GM21526 (cell line): Measurements from ENCODE around the gene TANK.
"Not testable (repeated sequence)": the region's sequence is repeated elsewhere in the genome, so short reads cannot be mapped to it uniquely, and the experiment has no call there.

Experiments
- ATAC-seq: cut with Tn5 transposase; IDR thresholded peaks from one replicate; pipeline ENCODE4 v1.9.1; 2021; ENCODE audit warnings: moderate library complexity; ENCODE audit not compliant: unreplicated experiment, low FRiP score

The TANK gene

GRCh38 chr2:161132384-161132783 is 27.8 kb upstream of the TANK start:
- not testable (repeated sequence) for ATAC-seq

- no peak for ATAC-seq
Observed at GRCh38 chr2:161133366-161133765, 26.9 kb upstream of the TANK start.

GRCh38 chr2:161134547-161135518 is 25.4 kb upstream of the TANK start:
- ATAC-seq = no peak

DNA sequence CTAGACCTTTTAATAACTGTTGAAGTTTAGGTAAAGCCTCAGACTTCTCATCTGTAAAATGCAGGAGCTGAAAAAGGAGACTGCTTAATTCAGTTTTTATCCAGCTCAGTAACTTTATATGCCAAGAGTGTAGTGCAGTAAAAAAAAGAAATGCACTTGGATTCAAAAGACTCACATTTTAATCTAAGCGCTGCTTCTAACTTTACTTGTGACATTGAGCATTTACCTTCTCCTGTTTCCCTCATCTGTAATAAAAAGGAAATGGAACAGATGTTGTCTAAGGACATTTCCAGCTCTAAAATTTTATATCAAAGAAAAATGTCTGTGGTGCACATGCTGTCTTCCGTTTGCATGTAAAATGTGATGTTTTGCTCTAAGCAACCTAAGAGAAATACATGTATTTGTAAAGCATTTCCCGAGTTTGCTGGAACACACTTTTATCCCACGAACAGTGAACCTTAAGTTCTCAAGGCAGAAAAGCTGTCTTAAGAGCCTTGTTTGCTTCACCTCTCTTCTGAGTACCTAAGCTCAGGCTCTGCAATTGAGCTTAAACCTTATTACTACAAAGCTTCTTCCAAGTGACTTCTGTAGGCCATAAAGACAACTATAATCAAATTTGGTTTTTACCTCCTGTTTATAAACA is 24.2 kb upstream of the TANK start:
- no peak for ATAC-seq

- ATAC-seq = peak; percentile 82
Observed at GRCh38 chr2:161136696-161137324, 23.4 kb upstream of the TANK start.

- peak; percentile 30 for ATAC-seq
Observed at GRCh38 chr2:161138429-161138828, 21.8 kb upstream of the TANK start.

DNA sequence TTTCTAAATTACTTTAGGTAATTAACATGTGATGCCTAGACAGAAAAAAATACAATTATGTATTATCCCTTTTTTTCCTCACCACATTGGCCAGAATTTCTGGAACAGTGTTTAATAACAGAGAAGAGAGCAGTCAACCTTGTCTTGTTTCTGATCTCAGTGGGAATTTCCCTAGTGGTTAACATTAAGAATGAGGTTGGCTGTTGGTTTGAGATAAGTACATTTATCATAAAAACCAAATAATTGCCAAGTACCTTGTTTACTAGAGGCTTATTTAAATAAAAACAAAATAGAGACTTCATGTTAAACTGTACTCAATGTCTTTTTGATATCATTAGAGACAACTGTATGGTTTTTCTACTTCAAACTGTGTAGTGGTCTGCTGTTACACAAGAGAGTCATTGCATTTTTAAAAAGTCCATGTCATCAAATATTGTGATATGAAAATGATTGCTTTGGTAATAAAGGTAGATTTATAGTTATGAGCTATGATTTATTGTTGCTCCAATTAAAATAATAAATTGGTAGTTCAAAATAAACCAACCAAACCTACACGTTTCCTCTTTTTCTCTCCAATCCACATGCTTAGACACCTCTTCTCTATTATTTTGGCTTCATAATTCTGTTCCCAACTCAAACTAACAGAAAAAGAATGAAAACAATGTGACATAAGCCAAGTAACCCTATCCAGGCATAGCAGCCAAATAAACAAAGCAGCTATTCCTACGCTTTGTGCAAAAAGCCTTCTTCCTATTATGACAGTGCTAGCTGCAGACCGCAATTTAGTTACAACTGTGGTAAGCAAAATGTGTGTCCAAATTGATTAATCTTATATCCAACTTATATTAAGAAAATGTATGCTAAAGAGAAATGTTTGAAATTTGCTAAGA is 20.9 kb upstream of the TANK start:
- no peak for ATAC-seq

- ATAC-seq = peak; percentile 46
Observed at GRCh38 chr2:161141033-161141432, 19.2 kb upstream of the TANK start.

DNA sequence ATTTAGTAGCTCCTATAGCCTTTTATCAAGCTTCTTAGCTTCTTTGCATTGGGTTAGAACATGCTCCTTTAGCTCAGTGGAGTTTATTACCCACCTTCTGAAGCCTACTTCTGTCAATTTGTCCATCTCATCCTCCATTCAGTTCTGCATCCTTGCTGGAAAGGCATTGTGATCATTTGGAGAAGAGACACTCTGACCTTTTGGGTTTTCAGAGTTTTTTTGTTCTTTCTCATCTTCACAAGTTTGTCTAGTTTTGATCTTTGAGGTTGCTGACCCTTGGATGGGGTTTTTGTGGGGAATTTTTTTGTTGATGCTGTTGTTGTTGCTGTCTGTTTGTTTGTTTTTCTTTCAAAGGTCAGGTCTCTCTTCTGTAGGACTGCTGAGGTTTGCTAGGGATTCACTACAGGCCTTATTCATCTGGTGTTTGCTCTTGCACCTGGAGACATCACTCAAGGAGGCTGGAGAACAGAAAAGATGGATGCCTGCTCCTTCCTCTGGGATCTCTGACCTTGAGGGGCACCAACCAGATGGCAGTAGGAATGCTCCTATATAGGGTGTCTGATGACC is 13.9 kb upstream of the TANK start:
- ATAC-seq = no peak

- ATAC-seq = no peak
Observed at GRCh38 chr2:161146996-161147395, 13.2 kb upstream of the TANK start.

GRCh38 chr2:161147856-161148255 is 12.4 kb upstream of the TANK start:
- peak; percentile 64 for ATAC-seq

DNA sequence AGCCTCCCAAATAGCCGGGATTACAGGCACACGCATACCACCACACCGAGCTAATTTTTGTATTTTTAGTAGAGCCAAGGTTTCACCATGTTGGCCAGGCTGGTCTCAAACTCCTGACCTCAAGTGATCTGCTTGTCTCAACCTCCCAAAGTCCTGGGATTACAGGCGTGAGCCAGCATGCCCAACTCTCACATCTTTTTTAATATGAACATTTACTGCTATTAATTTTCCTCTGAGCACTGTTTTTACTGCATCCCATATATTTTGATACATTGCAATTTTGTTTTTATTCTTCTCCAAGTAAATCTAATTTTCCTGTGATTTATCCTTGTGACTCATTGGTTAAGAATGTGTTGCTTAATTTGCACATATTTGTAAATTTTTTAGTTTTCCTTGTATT is 9.5 kb upstream of the TANK start:
- no peak for ATAC-seq

- no peak for ATAC-seq
Observed at GRCh38 chr2:161152302-161152701, 7.9 kb upstream of the TANK start.

DNA sequence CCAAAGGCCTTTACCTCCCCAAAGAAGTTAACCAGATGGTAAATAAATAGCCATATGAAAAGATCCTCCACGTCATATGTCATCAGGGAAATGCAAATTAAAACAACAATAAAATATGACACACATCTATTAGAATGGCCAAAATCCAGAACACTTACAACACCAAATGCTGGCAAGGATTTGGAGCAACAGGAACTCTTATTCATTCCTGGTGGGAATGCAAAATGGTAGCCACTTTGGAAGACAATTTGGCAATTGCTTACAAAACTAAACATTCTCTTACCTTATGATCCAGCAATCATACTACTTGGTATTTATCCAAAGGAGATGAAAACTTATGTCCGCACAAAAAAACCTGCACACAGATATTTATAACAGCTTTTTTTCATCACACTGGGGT is 1.3 kb upstream of the TANK start:
- ATAC-seq = no peak

- peak; percentile 5 for ATAC-seq
Observed at GRCh38 chr2:161159456-161160225, 587 bp upstream of the TANK start.

- ATAC-seq = no peak
Observed at GRCh38 chr2:161161074-161161706, 962 bp downstream of the TANK start.

DNA sequence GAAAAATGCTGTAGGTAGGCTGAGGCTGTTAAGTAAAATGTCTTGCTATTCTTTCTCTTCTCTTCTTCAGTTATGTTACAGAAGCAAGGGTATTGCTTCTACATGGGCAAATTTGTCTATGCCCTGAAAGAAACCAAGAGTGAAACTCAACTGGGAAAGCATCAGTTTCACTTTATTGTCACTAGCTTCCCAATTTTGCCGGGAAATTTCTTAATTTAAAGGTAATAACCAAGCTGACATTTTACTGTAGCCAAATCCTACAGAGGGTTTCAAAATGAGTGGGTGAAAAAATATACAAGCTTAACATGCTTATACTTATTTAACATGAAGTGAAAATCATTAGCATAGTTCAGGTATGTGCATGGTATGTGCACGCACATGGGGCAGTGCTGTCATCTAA is 3.2 kb downstream of the TANK start:
- ATAC-seq = no peak

DNA sequence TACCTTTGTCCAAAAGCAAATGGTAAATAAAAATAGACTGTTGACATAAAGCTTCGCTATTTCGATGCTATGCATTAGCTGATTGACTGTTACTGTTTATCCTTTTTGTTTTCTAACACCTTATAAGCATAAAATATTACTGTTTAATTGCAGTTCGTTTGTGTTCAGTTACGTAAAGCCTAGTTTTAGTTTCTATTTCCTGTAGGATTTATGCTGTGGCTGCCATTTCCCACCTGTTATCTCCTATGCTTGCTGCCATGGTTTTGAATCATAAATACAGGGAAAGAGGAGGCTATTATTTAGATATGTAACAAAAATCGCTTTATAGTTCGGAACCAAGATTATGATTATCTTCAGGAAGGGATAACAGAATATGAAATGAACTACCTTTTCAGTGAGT is 3.9 kb downstream of the TANK start:
- ATAC-seq = no peak

GRCh38 chr2:161165266-161165665 is 5.0 kb downstream of the TANK start:
- ATAC-seq = no peak
